SU-DHL-6 (cell line): ENCODE results near the gene PIGH.

Source experiments
- CTCF ChIP-seq: fragments of 200-600 bp; sonication (generic); IDR thresholded peaks from one replicate; pipeline ENCODE4 v1.5.1; 2017; ENCODE audit warnings: antibody characterized with exemption, mild to moderate bottlenecking, low read length, moderate library complexity; ENCODE audit not compliant: insufficient read depth, poor library complexity, severe bottlenecking
- EZH2phosphoT487 ChIP-seq: fragments of 200-600 bp; sonication (generic), shearing (Covaris generic); conservative IDR thresholded peaks from 2 replicates; pipeline ENCODE4 v1.6.1; 2018; ENCODE audit warnings: mild to moderate bottlenecking, antibody characterized with exemption, low read length, moderate library complexity, mixed read lengths

GRCh38 chr14:67641902-67642749 is 42.1 kb upstream of the PIGH start:
- TF ChIP-seq CTCF (no peak), EZH2phosphoT487 (no peak)
